HG02840 (cell line): ENCODE data around the gene PCDH11Y.
"Not testable (repeated sequence)": the region's sequence is repeated elsewhere in the genome, so short reads cannot be mapped to it uniquely, and the experiment has no call there.

Source experiments
- ATAC-seq: cut with Tn5 transposase; IDR thresholded peaks from one replicate; pipeline ENCODE4 v1.9.1; 2021; ENCODE audit warnings: mild to moderate bottlenecking, moderate library complexity, moderate number of reproducible peaks; ENCODE audit not compliant: unreplicated experiment, low FRiP score

The PCDH11Y gene

GRCh38 chrY:5000057-5000456 lies at the start of gene PCDH11Y:
TSS of gene PCDH11Y (plus strand) at chrY:5000296. CDS start at chrY:5057100, 56,804 bp downstream.
- ATAC-seq: not testable (repeated sequence)

GRCh38 chrY:4967894-4968293 lies 32.2 kb upstream of the PCDH11Y start:
- ATAC-seq: not testable (repeated sequence)

GRCh38 chrY:4991743-4992400 lies 8.2 kb upstream of the PCDH11Y start:
- not testable (repeated sequence) for ATAC-seq

GRCh38 chrY:4994892-4995291 lies 5.2 kb upstream of the PCDH11Y start:
- not testable (repeated sequence) for ATAC-seq

- ATAC-seq: not testable (repeated sequence)
Observed at GRCh38 chrY:5002476-5003184, 2.5 kb downstream of the PCDH11Y start.

GRCh38 chrY:5038972-5039523 lies 39.0 kb downstream of the PCDH11Y start:
- ATAC-seq: not testable (repeated sequence)

- not testable (repeated sequence) for ATAC-seq
Observed at GRCh38 chrY:5083017-5083416, 82.9 kb downstream of the PCDH11Y start.

GRCh38 chrY:5182998-5183397 lies 182.9 kb downstream of the PCDH11Y start:
- ATAC-seq: not testable (repeated sequence)

GRCh38 chrY:5215116-5215515 lies 215.0 kb downstream of the PCDH11Y start:
- ATAC-seq: not testable (repeated sequence)

- ATAC-seq: not testable (repeated sequence)
Observed at GRCh38 chrY:5324931-5325330, 324.8 kb downstream of the PCDH11Y start.

- ATAC-seq: not testable (repeated sequence)
Observed at GRCh38 chrY:5342220-5342619, 342.1 kb downstream of the PCDH11Y start.

GRCh38 chrY:5543705-5544104 lies 543.6 kb downstream of the PCDH11Y start:
- not testable (repeated sequence) for ATAC-seq

- ATAC-seq: not testable (repeated sequence)
Observed at GRCh38 chrY:5638589-5638988, 638.5 kb downstream of the PCDH11Y start.

- not testable (repeated sequence) for ATAC-seq
Observed at GRCh38 chrY:5679265-5679664, 679.2 kb downstream of the PCDH11Y start.

- not testable (repeated sequence) for ATAC-seq
Observed at GRCh38 chrY:5708727-5709126, 708.6 kb downstream of the PCDH11Y start.

GRCh38 chrY:5709788-5710381 lies 709.8 kb downstream of the PCDH11Y start:
- not testable (repeated sequence) for ATAC-seq

- not testable (repeated sequence) for ATAC-seq
Observed at GRCh38 chrY:5761403-5761802, 761.3 kb downstream of the PCDH11Y start.

- not testable (repeated sequence) for ATAC-seq
Observed at GRCh38 chrY:5776485-5776884, 776.4 kb downstream of the PCDH11Y start.
